Erythroblast (primary cell): ENCODE data around the gene CTNS.

Experiments used
- DNase-seq, 2 experiments: peaks; one replicate each; lab custom pipeline; 2025; lab: John Stamatoyannopoulos, UW
- GATA1 ChIP-seq: IDR thresholded peaks from 2 replicates; pipeline ENCODE4 v1.6.1; 2011; ENCODE audit warnings: low read depth, mild to moderate bottlenecking, control low read depth, low read length, moderate library complexity
- POLR2A ChIP-seq: IDR thresholded peaks from 2 replicates; pipeline ENCODE4 v1.6.1; 2011; ENCODE audit warnings: mild to moderate bottlenecking, low read length

CTNS gene

DNA sequence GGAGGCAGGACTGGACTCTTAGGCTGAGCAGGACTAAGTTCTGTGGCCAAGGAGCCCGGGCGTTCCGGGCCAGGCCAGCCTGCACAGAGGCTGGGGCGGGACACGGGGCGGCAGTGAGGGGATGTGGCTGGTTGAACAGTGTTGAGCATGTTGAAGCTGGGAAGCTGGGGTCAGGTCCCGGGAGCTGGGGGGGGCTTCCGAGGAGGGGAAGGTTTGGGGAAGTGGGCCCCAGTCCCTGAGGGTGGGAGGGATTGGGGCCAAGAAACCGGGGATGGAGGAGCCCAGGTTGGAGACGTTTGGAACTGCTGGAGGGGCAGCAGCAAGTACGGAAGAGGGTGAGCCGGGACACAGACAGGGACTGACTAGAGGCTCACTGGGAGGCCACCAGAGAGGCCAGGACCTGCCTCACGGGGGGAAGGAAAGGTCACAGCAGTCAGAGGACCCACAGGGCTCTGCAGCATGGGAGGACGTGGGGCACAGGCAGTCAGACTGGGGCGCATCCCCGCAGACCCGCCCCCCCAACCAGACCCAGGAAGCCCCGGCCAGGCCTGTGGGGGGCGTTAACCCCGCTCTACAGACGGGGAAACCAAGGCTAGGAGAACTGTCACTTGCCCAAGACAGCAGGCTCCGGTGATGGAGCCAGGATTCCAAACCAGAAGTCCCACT is 22.4 kb downstream of the CTNS start:
- no peak for DNase-seq
- TF ChIP-seq GATA1 (no peak), POLR2A (no peak)

DNA sequence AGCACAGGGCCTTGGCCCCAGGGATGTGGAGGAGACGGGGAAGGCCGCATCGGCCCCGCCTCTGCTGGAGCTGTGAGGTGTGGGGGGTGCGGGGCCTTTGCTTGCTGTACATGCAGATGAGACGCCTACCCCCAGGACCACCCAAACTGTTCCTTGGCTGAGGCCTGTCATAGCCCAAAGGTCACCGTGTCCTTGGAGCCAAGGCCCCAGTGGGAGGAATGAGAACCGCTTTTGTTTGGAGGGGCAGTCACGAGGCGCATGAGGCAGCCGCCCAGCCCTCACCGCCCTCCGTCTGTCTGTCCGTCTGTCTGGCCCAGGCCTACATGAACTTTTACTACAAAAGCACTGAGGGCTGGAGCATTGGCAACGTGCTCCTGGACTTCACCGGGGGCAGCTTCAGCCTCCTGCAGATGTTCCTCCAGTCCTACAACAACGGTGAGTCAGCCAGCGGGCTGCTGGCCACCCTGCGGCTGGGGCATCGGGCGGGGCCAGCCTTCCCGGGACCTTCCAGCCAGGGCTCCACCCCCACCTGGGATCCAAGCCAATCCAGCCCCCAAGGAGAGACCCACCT is 23.1 kb downstream of the CTNS start:
- DNase-seq, result no peak
- no peak for TF ChIP-seq POLR2A
- TF ChIP-seq GATA1, result no peak

DNA sequence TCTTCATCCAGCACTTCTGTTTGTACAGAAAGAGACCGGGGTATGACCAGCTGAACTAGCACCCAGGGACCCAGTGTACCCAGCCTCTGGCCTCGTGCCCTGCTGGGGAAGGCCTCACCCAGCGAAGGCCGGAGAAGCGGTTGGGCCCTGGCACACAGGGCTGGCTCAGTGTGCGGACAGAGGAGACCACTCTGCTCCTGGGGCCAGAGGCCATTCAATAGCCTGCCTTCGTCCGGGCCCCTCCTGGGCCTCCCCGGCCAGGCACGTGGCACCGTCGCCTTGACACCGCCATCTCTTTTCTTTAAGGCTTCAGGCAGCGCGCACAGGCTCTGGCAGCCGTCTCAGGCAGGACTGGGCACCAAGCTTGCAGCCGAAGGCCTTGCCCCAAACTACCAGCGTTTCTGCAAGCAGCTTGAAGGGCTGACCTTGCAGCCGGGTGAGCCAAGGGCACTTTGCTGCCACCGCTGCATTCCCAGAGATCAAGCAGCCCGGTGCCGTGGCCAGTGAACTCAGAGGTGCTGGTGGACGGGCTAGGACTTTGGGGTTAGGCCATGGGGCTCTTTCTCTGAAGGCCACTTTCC is 23.8 kb downstream of the CTNS start:
- no peak for DNase-seq
- no peak for TF ChIP-seq POLR2A

DNA sequence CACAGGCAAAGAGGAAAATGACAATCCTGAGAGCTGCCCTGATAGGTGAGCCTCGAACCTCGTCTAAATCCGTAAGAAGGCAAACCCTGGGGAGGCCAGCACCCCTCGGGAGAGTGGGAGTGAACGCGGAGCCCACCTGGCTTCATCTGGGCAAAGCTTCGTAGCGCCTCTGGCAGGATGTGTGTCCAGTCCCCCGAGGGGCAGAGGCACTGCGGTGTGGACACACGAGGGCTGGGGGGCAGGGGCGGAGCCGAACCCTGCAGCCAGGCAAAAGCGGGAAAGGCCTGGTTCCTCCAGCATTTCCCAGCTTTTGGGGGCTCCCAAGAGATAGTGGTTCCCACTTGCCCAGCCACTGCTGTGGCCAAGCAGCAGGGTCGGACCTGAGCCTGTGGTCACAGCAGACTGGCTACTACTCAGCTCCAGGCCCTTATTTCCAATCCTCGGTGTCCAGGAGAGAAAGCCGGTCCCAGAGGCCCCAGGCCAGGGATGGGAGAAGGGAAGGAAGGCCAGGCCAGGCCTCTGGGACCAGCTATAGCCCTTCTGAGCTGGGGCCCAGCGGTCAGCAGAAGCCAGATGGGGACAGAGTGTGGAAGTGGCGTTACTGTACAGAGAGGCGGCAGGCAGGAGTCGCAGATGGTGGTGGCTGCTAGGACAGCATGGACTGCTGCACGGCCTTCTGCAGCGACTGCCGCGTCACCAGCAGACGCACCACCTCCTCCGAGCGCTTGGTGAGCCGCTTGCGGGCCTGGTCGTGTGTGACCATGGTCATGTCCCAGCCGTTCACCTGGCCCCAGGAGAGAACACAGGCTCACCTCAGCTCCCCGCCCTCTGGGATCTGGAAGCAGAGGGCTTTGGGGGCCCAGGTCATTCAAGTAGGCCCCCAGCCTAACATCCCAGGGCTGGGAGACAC is 26.8 kb downstream of the CTNS start:
- TF ChIP-seq GATA1 (no peak), POLR2A (no peak)
- DNase-seq, result no peak

DNA sequence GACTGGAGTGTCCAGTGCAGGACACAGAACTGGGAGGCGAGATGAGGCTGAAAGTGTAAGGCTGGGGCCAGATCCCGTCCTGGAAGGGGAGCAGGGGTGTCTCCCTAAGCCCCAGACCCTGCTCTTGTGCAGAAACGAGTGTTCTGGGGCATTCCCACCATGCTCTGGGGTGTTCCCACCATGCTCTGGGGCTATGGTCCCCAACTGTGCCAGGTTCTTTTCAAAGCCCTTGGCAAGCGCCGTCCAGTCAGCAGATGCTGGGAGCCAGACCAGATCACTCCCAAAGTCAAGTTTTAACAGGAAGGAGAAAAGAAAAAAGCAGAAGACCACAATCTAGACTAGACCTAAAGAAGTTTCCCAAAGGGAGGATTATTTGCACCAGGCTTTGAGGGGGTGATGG is 29.3 kb downstream of the CTNS start:
- TF ChIP-seq GATA1 (no peak), POLR2A (no peak)
- no peak for DNase-seq

DNA sequence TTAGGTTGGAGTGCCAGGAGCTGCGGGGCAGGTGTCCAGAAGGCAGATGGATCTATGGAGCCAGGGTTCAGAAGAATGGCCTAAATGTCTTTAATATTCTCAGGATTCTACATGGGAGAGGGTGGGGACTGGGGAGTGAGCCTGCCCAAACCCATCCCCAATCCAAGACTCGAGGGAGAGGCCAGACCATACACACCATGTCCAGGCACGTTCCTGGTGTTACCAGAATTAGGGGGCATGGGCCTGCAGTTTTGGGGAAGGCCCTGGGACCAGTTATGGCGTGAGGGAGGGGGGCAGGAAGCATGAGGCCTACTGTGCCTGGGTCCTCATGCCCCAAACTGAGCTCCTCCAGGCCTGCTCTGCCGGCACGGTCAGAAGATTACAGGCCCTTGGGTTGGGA is 30.0 kb downstream of the CTNS start:
- DNase-seq, result no peak
- TF ChIP-seq GATA1, result no peak
- TF ChIP-seq POLR2A, result no peak

DNA sequence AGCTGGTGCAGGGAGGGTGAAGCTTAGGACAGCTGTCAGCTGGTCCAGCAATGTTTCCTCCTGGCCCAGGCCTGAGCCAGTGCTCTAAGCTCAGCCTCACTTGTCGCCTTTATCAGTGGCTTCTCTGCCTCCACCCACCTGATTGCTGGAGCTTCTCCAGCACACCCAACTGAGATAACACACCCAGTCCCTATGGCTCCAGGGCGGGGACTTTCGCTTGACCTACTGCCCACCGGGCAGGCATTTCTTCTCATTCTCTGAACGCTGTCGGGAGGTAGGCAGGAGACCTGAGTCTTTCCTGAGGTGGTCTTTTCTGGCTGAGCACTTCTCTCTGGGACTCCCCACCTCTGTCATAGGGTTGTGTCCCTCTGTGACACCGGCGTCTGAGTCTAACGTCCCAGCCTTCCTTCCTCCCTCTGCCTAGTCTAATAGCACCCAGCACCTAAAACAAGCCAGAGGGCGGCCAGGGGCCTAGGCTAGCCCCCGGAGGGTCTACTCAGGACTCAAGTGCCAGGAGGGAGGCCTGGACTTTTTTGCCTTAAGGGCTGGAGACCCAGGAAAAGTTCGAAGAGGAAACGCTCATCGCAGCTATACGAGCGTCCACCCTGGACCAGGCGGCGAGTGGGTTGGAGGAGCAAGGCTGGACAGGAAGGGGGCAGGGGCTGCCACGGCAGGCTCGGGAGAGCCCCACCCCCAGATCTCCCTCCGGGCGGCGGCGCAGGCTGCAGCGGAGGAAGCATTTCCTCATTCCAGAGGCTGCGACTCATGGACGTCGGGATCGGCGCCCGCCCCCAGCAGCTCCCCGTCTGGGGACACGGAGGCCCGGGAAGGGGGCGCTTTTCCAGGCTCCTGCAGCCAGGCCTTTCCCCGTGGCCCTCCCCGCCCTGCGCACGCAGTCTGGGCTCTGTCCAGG is 31.1 kb downstream of the CTNS start:
- DNase-seq, result peak; percentile 82 to 88

DNA sequence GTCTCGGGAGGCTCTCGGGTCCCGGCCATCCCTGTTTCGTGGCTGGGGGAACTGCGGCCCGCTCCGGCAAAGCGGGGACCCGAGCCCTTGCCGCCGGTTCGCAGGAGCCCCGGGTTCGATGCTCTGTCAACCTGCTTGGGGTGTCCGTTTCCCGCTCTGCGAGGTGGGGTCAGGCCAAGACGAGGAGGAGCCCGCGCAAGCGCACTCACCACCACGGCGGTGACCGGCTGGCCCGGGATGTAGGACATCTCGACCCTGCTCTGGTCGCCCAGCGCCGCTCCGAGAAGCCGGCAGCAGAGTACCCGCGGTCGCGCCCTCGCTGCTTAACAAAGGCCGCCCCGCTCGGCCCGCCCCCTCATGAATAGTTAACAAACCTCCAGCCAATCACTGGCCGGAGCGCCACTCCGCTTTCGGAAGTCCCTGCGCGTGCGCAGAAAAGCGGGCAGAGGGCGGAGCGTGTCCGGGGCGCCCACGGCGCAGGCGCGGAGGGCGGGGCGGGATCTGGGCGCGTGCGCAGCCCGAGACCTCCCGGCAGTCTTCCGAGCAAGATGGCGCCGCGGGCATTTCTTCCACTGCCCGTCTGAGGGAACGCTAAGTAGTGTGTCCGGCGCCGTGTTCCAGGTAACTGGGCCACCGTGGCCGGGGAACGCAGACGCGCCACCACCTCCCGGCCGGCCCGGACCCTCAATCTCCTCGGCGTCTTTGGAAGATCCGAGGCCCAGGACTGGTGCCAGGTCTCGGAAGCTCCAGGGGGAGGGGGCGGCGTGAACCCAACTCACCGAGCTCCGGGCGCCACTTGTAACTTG is 31.9 kb downstream of the CTNS start, which contains the start of the genes EMC6 and TAX1BP3:
EMC6 (plus strand) TSS at position 534 of the 806 bp plus-strand sequence. CDS start 335 bp downstream, outside the sequence.
TAX1BP3 (minus strand) TSS at position 300 of the 806 bp plus-strand sequence; CDS start at position 248, 52 bp downstream.
- TF ChIP-seq GATA1 (no peak), POLR2A (peak; percentile 83)
- peak; percentile 97 to 99 for DNase-seq

More for the DNA sequence above, 31.1 kb downstream of the CTNS start:
- TF ChIP-seq POLR2A, result no peak
- no peak for TF ChIP-seq GATA1

DNA sequence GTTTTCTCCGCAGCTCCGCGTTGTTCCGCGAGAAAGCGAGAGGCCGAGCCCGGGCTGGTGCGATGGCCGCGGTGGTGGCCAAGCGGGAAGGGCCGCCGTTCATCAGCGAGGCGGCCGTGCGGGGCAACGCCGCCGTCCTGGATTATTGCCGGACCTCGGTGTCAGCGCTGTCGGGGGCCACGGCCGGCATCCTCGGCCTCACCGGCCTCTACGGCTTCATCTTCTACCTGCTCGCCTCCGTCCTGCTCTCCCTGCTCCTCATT is 32.5 kb downstream of the CTNS start:
- TF ChIP-seq GATA1 (no peak), POLR2A (no peak)
- no peak for DNase-seq

DNA sequence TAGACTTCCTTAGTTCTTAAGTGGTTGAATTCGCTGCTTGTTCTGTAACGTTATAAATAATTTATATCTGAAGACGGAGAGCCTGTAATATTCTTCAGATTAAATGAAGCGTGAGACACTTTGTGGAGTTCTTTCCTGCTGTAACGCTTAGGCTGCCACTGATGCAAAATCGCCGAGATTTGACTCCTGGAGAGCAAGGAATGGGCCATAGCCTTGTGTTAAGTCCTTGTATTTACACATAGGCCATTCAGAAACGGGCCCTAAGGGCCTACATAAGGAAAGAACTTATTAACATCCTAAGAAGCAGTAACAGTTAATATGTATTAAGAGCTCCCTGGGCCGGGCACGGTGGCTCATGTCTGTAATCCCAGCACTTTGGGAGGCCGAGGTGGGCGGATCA is 33.0 kb downstream of the CTNS start:
- DNase-seq, result peak in 1 of 2 experiments; percentile 43
- no peak for TF ChIP-seq GATA1
- TF ChIP-seq POLR2A, result no peak

DNA sequence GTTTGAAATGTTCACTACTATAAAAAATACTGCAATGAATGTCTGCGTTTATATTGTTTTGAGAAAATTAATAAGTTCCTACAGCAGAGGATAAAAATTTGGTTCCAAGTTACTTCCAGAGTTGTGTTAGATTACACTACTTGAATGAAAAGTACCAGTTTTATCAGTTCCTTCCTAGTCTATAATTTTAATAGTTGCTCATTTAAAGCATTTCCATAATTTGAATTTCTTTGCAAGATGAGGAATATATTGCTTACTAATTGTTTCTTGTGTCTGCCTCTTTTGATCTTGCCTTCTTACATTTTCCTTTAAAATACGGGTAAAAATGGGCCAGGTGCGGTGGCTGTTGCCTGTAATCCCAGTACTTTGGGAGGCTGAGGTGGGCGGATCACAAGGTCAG is 36.0 kb downstream of the CTNS start:
- no peak for DNase-seq
- no peak for TF ChIP-seq GATA1
- TF ChIP-seq POLR2A, result no peak

DNA sequence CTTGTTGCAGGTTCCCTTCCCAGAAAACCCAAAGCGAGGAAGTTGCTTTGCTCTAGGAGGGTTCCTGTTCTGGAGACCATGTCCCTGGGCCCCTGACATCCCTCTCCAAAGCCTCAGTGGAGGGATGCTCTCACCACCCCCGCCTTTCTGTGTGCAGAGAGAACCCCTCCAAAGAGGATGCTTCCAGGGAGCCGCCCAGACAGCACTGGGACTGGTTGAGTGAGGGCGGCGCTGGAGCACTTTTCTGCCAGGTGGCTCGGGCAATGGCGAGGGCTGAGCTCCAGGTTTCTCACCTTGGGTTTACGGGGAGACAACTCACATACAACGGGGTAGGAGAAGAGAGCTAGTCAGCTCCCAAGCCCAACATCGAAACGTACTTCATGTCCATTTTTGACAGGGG is 39.3 kb downstream of the CTNS start:
- no peak for DNase-seq
- TF ChIP-seq POLR2A (no peak), GATA1 (no peak)
